Glutamatergic neuron (in vitro differentiated cells): ENCODE data around the gene NDUFV3. TPM values are rescaled to one million over a fixed set of nuclear protein-coding genes. Genes with fewer than 3 reads are reported as not detected.

ENCODE experiments used
- DNase-seq: peaks from one replicate; pipeline ENCODE4 v3.0.0; 2022
- H3K27ac Mint-ChIP-seq: one replicate; pipeline ENCODE4 v1.8.0; 2020; ENCODE audit warnings: mild to moderate bottlenecking, mixed read lengths, inconsistent platforms; ENCODE audit not compliant: unreplicated experiment
- H3K27me3 Mint-ChIP-seq: one replicate; pipeline ENCODE4 v1.8.0; 2020; ENCODE audit warnings: mild to moderate bottlenecking, moderate library complexity, mixed read lengths, inconsistent platforms; ENCODE audit not compliant: unreplicated experiment
- H3K36me3 Mint-ChIP-seq: one replicate; pipeline ENCODE4 v1.8.0; 2020; ENCODE audit warnings: mild to moderate bottlenecking, mixed read lengths, inconsistent platforms; ENCODE audit not compliant: unreplicated experiment
- H3K4me1 Mint-ChIP-seq: one replicate; pipeline ENCODE4 v1.8.0; 2020; ENCODE audit warnings: mild to moderate bottlenecking, low read depth, mixed read lengths, inconsistent platforms; ENCODE audit not compliant: unreplicated experiment
- H3K4me3 Mint-ChIP-seq: one replicate; pipeline ENCODE4 v1.8.0; 2020; ENCODE audit warnings: mild to moderate bottlenecking, mixed read lengths, inconsistent platforms; ENCODE audit not compliant: unreplicated experiment
- H3K9me3 Mint-ChIP-seq: one replicate; pipeline ENCODE4 v1.8.0; 2020; ENCODE audit warnings: mild to moderate bottlenecking, moderate library complexity, mixed read lengths, inconsistent platforms; ENCODE audit not compliant: unreplicated experiment
- long read RNA-seq: library from polyadenylated mRNA; unstranded; transcript quantifications from one replicate; pipeline ENCODE4 v2.0.0, GENCODE V29; 2020; ENCODE audit not compliant: unreplicated experiment
- total RNA-seq: library from RNA; stranded (reverse); fragmentation: NEBNext Ultra II Directional; extraction: Animal tissue kit (Norgen Biotek cat#: 25700); gene quantifications from one replicate; pipeline ENCODE4 v1.2.1, GENCODE V29; 2021; ENCODE audit not compliant: unreplicated experiment
- TF ChIP-seq, protein P1 (sequence below): fragments of 200-600 bp; sonication (generic); IDR thresholded peaks from one replicate; pipeline ENCODE4 v1.5.0; 2021; ENCODE audit not compliant: partially characterized antibody, unreplicated experiment

Gene NDUFV3
- 33.9 TPM for total RNA-seq
- long read RNA-seq, full-length matches to known transcripts, result 49 of 57 reads
- long read RNA-seq, partial matches to known transcripts, result 0 of 57 reads
- long read RNA-seq, other reads (novel, unspliced or antisense), result 8 of 57 reads

DNA sequence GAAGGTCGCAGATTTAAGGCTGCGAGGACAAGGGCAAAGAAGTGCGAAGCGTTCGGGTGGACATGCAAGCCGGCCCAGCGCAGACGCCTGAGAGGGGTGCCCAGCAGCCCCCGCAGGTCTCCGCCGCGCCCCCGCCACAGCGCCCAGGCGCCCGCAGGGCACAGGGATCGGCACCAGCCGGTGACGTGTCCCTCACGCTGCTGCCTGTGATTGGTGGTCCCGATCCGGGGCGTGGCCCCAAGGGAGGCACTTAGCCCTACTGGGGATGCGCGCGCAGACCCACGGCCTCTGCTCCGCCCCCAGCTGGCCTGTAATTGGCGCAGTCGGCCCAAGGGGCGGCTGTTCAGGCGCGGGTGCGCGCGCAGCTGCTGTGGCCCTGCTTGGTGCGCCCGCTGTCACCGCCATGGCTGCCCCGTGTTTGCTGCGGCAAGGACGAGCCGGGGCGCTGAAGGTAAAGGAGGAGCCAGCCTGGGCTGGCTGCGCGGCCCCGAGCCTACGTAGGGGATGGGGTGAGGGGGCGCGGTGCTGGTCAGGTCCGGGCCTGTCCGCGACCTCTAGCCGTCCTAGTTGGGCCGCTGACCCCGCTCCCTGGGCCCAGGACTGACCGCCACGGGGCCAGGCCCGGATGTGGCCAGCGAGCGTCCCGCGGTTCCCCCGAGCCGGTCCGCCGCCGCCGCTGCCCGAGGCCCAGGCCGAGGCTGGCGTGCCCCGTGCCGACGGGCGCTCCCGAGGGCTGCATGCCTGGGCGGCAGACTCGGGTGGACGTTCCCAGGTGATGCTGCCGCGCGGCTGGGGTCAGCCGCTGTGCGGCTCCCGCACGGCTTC is at the start of gene NDUFV3:
TSS of gene NDUFV3 (plus strand) at position 379 of the 825 bp plus-strand sequence. CDS start at position 404, 25 bp downstream.
- H3K9me3 Mint-ChIP-seq, result peaks cover 1% of the 10 kb centered on the region
- TF ChIP-seq, protein P1, sequence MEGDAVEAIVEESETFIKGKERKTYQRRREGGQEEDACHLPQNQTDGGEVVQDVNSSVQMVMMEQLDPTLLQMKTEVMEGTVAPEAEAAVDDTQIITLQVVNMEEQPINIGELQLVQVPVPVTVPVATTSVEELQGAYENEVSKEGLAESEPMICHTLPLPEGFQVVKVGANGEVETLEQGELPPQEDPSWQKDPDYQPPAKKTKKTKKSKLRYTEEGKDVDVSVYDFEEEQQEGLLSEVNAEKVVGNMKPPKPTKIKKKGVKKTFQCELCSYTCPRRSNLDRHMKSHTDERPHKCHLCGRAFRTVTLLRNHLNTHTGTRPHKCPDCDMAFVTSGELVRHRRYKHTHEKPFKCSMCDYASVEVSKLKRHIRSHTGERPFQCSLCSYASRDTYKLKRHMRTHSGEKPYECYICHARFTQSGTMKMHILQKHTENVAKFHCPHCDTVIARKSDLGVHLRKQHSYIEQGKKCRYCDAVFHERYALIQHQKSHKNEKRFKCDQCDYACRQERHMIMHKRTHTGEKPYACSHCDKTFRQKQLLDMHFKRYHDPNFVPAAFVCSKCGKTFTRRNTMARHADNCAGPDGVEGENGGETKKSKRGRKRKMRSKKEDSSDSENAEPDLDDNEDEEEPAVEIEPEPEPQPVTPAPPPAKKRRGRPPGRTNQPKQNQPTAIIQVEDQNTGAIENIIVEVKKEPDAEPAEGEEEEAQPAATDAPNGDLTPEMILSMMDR, result no peak
- H3K27ac Mint-ChIP-seq, result peak within 1 kb of the TSS; percentile 96
- peaks cover 4% of the 10 kb centered on the region for H3K4me1 Mint-ChIP-seq
- DNase-seq, result peak; percentile 100
- peaks cover 2% of the 10 kb centered on the region for H3K27me3 Mint-ChIP-seq
- H3K4me3 Mint-ChIP-seq, result peak within 1 kb of the TSS; percentile 88
- no peaks in the 10 kb centered on the region for H3K36me3 Mint-ChIP-seq

DNA sequence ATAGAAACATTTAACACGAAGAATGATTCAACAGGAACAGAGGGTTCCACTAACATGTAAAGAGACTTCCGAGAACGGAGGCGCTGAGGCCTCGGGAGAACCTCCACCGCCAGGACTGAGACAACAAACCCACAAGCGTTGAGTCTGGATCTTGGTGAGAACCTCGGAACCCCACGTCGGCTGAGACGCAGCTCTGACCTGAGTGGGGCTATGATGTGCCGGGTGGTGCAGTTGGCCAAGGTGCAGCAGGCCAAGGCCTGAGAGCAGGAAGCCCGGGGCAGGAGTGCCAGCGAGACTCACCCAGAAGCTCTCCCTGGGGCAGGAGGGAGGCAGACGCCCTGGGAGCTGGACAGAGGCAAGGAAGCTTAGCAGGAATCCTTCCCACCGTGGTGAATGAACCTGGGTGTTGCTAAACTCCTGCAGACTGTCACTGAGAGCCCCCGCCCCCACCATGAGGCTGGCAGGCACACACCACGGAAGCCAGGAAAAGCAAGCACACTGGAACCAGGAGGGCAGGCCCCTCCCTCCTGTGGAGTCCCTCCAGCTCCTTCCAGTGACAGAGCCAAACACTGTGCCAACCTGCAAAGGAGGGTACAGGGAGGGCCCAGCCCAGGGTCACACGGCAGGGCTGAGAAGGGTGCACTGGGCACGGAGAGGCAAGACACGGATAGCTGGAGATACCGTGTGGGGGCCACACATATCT is 48.5 kb upstream of the NDUFV3 start:
- DNase-seq, result no peak
- TF ChIP-seq, protein P1, result no peak
- Mint-ChIP-seq H3K4me1 (no peaks in the 10 kb centered on the region), H3K27ac (peak overlapping the region; percentile 20), H3K27me3 (peaks cover 10% of the 10 kb centered on the region), H3K9me3 (peaks cover 4% of the 10 kb centered on the region), H3K36me3 (peaks cover 11% of the 10 kb centered on the region), H3K4me3 (no peak overlapping the region)

DNA sequence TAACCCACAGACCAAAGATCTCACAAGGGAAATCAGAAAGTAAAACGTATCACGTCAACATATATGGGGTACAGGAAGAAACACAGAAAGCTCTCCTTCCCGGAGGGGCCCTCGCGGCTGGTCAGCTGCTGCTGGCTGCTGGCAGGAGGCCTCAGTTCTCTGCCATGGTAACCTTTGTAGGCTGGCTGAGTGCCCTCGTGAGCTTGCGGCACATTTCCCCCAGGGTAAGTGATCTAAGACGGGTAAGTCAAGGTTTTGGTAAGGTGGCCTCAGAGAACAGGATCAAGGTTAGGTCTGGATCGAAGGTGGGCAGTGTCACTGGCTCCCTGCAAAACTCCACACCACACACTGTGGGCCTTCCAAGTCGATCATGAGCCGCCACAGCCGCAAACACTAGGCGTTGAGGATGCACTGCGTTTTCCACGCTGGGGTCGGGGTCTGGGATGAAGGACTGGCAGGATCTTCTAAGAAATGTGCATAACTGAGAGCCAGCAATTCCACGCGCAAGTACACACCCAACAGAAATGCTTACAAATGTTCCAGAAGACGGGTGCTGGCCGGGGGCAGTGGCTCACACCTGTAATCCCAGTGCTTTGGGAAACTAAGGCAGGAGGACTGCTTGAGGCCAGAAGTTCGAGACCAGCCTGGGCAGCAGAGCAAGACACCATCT is 47.7 kb upstream of the NDUFV3 start:
- Mint-ChIP-seq H3K4me3 (no peak overlapping the region), H3K27me3 (peaks cover 10% of the 10 kb centered on the region), H3K9me3 (peaks cover 4% of the 10 kb centered on the region), H3K36me3 (peaks cover 11% of the 10 kb centered on the region), H3K4me1 (no peaks in the 10 kb centered on the region), H3K27ac (no peak overlapping the region)
- TF ChIP-seq, protein P1, result no peak
- DNase-seq, result no peak

DNA sequence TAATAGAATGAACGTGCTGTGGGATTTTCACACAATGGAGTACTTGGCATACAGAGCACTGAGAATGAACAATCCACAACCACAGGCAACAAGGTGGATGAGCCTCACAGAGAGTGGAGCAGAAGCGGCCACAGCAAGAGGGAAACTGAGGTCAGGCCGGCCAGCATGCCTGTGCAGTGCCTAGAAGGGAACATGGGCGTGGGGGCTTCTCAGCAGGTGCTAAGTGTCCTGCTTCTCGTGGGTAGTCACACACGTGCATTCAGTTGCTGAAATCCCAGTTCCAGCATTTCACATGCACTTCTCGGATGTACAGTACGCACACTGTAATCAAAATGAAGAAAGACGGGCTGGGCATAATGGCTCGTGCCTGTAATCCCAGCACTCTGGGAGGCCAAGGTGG is 46.9 kb upstream of the NDUFV3 start:
- H3K4me1 Mint-ChIP-seq, result no peaks in the 10 kb centered on the region
- TF ChIP-seq, protein P1, result no peak
- no peak overlapping the region for H3K4me3 Mint-ChIP-seq
- H3K36me3 Mint-ChIP-seq, result peaks cover 11% of the 10 kb centered on the region
- no peak overlapping the region for H3K27ac Mint-ChIP-seq
- peaks cover 4% of the 10 kb centered on the region for H3K9me3 Mint-ChIP-seq
- peaks cover 10% of the 10 kb centered on the region for H3K27me3 Mint-ChIP-seq
- no peak for DNase-seq
